KOPT-K1 (cell line): Measurements from ENCODE around the gene HSPA2.

Source experiments
- H3K27ac ChIP-seq: fragments of 200-600 bp; sonication (generic); 2 replicates; pipeline ENCODE4 v1.5.1; 2016; ENCODE audit warnings: antibody characterized with exemption, mild to moderate bottlenecking, low read depth, low read length; ENCODE audit not compliant: poor library complexity, severe bottlenecking
- H3K36me3 ChIP-seq: fragments of 200-600 bp; sonication (generic); 2 replicates; pipeline ENCODE4 v1.5.1; 2017; ENCODE audit warnings: antibody characterized with exemption, mild to moderate bottlenecking, low read length, moderate library complexity; ENCODE audit not compliant: insufficient read depth
- H3K9me3 ChIP-seq: fragments of 200-600 bp; sonication (generic); 2 replicates; pipeline ENCODE4 v1.5.1; 2017; ENCODE audit warnings: antibody characterized with exemption, low read length, mild to moderate bottlenecking; ENCODE audit not compliant: insufficient read depth, poor library complexity, severe bottlenecking

HSPA2 gene

GRCh38 chr14:64540208-64541202, at the start of gene HSPA2:
TSS of gene HSPA2 (plus strand) at chr14:64540741. CDS start at chr14:64540850, 109 bp downstream.
- no peaks in the 10 kb centered on the region for H3K36me3 ChIP-seq
- H3K9me3 ChIP-seq = peaks cover 18% of the 10 kb centered on the region
- H3K27ac ChIP-seq = peak within 1 kb of the TSS; percentile 57

GRCh38 chr14:64491637-64492036, 48.9 kb upstream of the HSPA2 start:
- no peak overlapping the region for H3K27ac ChIP-seq
- H3K9me3 ChIP-seq = no peaks in the 10 kb centered on the region
- peaks cover 82% of the 10 kb centered on the region for H3K36me3 ChIP-seq

- Histone ChIP-seq H3K27ac (no peak overlapping the region), H3K36me3 (peaks cover 71% of the 10 kb centered on the region), H3K9me3 (no peaks in the 10 kb centered on the region)
Observed at GRCh38 chr14:64493455-64493854, 47.1 kb upstream of the HSPA2 start.

GRCh38 chr14:64495252-64495651, 45.3 kb upstream of the HSPA2 start:
- Histone ChIP-seq H3K27ac (no peak overlapping the region), H3K9me3 (no peaks in the 10 kb centered on the region), H3K36me3 (peaks cover 64% of the 10 kb centered on the region)

GRCh38 chr14:64496764-64497163, 43.8 kb upstream of the HSPA2 start:
- H3K9me3 ChIP-seq = no peaks in the 10 kb centered on the region
- H3K27ac ChIP-seq = no peak overlapping the region
- peaks cover 49% of the 10 kb centered on the region for H3K36me3 ChIP-seq

- Histone ChIP-seq H3K27ac (peak overlapping the region; percentile 96), H3K36me3 (peaks cover 26% of the 10 kb centered on the region), H3K9me3 (no peaks in the 10 kb centered on the region)
Observed at GRCh38 chr14:64500088-64500487, 40.5 kb upstream of the HSPA2 start.

GRCh38 chr14:64501411-64502171, 39.0 kb upstream of the HSPA2 start:
- H3K27ac ChIP-seq = peak overlapping the region; percentile 96
- peaks cover 14% of the 10 kb centered on the region for H3K36me3 ChIP-seq
- no peaks in the 10 kb centered on the region for H3K9me3 ChIP-seq

GRCh38 chr14:64502456-64502855, 38.1 kb upstream of the HSPA2 start:
- Histone ChIP-seq H3K27ac (peak overlapping the region; percentile 96), H3K9me3 (no peaks in the 10 kb centered on the region), H3K36me3 (peaks cover 13% of the 10 kb centered on the region)

- H3K9me3 ChIP-seq = no peaks in the 10 kb centered on the region
- peak overlapping the region; percentile 96 for H3K27ac ChIP-seq
- peaks cover 8% of the 10 kb centered on the region for H3K36me3 ChIP-seq
Observed at GRCh38 chr14:64502887-64503433, 37.6 kb upstream of the HSPA2 start.

- peaks cover 6% of the 10 kb centered on the region for H3K36me3 ChIP-seq
- H3K27ac ChIP-seq = peak within 1 kb of the TSS; percentile 96
- no peaks in the 10 kb centered on the region for H3K9me3 ChIP-seq
Observed at GRCh38 chr14:64503434-64504309, 36.9 kb upstream of the HSPA2 start, which contains the start of gene ZBTB25. TSS of gene ZBTB25 (minus strand) at chr14:64503838. CDS start at chr14:64490533, 13,305 bp downstream.

GRCh38 chr14:64504310-64504896, 36.1 kb upstream of the HSPA2 start, which contains the start of gene ZBTB1:
TSS of gene ZBTB1 (plus strand) at chr14:64504770. CDS start at chr14:64521505, 16,735 bp downstream.
- H3K27ac ChIP-seq = peak within 1 kb of the TSS; percentile 96
- H3K9me3 ChIP-seq = no peaks in the 10 kb centered on the region
- H3K36me3 ChIP-seq = no peaks in the 10 kb centered on the region

GRCh38 chr14:64504897-64505794, 35.4 kb upstream of the HSPA2 start:
- Histone ChIP-seq H3K36me3 (no peaks in the 10 kb centered on the region), H3K9me3 (no peaks in the 10 kb centered on the region), H3K27ac (peak overlapping the region; percentile 96)

GRCh38 chr14:64506721-64507120, 33.8 kb upstream of the HSPA2 start:
- Histone ChIP-seq H3K36me3 (peaks cover 6% of the 10 kb centered on the region), H3K9me3 (no peaks in the 10 kb centered on the region), H3K27ac (peak overlapping the region; percentile 96)
